DMS79 treated with DMSO at 0.1 percent for 48 hours (cell line): ENCODE results near the gene ANKLE2.

Experiments used
- DNase-seq: peaks from one replicate; lab custom pipeline; 2025; lab: John Stamatoyannopoulos, UW

ANKLE2 gene

DNA sequence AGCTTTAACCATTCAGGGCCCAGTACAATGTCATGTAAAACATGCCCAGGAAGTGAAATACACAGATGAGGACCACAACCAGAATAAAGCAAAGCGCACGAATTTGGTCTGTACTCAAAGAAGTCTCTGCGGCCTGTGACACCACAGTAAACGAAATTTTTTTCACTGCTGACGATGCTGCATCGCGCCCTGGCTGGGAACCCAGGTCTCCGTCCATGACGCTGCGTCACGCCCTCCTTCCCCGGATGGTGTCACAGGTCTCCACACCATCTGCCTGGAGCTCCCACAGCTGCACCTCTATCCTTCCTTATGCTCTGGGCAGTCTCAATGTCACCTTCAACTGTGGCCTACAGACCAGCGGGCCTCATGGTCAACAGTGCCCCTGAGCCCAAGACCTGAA, 17.8 kb downstream of the ANKLE2 start:
- DNase-seq = no peak

- no peak for DNase-seq
These were observed 20.0 kb downstream of the ANKLE2 start for GRCh38 chr12:132741620-132742019.

DNA sequence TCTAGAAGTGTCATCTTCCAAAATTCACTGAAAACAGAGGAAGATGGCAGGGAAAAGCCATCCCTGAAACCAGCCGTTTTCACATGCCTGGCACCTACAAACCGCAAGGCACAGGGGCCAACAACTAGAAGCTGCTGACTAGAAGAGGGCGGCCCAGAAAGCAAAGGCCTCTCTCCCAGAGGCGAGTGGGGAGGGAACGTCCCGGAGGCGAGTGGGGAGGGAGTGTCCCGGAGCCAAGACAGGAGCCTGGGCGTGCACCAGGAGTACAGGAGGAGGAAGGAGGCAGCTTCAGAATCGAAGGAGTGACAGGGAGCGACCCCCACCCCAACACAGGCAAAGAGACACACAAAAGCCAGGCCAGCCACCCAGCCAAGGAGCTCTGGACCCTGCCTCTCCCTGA, 21.0 kb downstream of the ANKLE2 start:
- no peak for DNase-seq

DNA sequence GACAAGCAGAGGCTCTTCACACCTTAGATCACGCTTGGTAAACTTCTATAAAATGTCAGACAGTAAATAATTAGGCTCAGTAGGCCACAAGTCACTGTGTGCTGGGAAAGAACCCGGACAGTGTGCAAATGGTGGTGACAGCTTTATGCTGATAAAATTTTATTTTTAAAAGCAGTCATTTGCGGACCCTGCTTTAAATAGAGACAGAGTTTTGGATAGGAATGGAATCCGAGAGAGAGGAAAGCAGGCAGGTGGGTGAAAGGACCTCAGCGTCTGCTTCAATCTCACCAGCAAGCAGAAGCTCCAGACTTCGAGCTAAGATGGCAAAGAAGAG, 21.4 kb downstream of the ANKLE2 start:
- DNase-seq = no peak

DNA sequence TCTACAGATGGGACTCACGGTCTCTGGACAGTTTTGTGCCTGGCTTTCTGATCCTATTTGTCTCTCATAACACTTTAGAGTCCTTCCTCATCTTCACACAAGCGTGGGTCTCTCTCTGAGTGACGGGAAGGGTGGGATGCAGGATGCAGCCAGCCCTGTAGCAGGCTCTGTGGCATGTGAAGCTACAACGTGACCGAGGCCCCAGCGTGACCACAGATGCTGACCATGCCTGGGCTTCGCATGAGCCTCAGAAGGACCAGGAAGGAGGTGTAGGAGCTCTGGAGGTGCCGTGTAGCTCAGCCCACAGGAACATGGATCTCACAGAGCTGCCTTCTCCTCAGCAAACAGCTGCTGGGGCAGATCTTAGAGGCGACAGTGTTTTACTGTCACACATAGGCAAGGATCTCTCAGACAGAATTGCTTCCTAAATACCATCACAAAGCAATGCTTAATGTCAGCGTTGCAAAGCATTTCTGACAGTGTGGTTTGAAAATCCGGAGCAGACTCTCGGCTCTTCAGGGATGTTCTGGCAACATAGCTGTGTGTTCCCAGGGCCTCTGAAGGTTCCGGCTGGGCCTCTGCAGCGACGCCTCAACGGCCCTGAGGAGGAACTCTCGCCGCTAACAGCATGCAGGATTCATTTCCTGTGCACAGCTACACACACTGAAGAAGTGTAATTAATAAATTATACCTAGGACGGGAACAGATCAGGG, 21.9 kb downstream of the ANKLE2 start:
- DNase-seq = no peak

DNA sequence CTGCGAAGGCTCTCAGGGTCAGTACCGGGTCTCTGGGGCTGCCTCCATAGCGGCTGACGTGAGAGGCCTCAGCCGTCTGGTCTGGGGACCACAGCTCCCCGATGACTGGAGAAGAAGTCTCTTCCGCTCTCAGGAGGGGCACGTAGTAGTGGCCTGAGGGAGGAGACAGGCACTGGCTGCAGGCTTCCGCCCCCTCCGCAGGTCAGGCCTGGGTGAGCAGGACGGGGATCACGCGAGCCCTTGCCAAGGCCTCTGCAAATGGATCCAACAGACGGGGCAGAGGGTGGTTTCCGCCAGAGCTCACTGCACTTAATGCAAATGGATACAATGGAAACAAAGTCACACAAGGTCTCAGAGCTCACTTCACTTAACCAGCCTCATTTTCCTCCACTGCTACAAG, 24.7 kb downstream of the ANKLE2 start:
- DNase-seq = no peak

DNA sequence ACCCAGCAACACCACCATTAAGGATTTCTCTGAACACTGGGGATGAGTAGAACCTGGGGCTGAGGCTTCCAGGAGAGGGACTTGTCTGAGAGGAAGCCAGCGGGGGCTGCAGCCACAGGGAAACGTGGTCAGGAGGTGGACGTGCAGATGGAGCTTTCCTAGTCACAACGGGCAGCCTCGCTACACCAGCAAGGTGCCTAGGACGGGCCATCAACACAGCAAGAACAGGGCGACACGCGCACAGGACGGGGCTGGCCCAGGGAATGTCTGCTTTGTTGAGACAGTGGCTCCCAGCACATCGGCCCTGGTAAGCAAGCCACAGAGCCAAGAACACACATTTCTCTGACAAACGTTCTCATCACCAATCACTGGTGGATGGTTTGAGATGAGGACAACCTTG, 25.3 kb downstream of the ANKLE2 start:
- no peak for DNase-seq

DNA sequence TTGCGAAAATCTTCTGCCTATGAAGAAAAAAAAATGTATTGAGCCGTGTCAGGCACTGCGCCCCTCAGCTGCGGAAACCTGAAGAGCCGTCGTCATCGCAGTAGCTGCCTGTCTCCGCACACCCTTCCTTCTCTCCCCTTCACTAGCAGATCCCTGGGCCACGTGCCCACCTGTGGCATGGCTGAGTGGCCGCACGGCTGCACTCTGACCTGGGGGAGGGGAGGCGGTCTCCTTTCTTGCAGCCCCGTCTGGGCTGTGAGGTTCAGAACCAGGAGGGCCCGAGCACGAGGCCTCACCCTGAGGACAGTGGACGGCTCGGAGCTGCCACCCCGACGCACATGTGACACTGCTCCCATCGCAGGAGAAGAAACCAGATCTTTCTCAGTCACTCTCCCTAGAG, 26.1 kb downstream of the ANKLE2 start:
- no peak for DNase-seq

- DNase-seq = no peak
These were observed 27.4 kb downstream of the ANKLE2 start for GRCh38 chr12:132734206-132734605.

GRCh38 chr12:132731574-132731973, 30.1 kb downstream of the ANKLE2 start:
- no peak for DNase-seq

GRCh38 chr12:132730353-132730752, 31.3 kb downstream of the ANKLE2 start:
- no peak for DNase-seq

DNA sequence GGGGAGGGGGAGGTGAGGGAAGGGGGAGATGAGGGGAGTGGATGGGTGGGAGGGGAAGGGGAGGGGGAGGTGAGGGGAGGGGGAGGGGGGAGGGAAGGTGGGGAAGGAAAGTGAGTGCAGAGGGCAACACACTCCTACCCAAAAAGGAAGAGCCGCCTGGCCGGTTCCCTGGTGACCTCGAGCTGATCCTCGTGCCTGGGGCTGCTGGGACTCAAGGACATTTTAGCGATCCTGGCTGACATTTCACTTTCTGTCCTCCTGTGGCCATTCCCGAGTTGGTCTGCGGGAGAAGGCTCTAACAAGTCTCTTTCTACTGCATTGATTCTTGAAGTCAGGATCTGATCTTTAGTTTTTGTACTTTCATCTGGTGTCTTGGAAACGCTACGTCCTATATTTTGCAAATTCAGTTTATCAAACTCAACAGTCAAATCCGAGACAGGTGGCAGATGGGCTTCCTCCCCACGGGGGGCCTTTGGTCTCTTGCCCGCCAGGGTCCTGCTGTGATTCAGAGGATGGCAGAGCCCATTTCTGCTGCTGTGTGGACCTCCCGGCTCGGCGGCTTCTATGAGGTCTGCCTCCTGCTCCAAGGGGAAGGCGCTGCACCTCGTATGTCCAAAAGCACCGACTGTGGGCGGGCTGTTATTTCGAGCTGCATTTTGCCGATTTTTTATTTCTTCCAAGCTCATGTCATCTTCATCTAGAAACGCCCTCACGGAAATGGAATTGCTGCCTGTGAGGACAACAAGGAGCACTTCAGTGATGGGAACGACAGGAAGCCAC, 31.9 kb downstream of the ANKLE2 start:
- no peak for DNase-seq

DNA sequence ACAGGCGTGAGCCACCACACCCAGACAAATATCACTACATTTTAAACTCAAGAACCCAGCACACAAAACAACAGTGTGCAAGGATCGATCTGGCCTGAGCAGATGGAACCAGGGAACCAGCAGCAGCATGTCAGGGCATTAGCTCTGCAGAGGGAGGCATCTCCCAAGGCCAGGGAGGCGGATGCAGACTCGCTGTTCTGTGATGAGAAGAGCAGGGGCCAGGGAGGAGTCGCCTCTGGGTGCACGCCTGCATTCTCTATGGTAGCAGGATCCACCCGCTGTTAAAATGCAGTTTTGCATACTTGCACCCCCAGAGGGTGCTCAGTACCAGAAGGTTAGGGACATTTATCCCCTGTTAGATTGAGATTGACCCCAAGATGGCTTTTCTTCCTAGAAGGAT, 33.1 kb downstream of the ANKLE2 start:
- DNase-seq = no peak

- no peak for DNase-seq
These were observed 34.4 kb downstream of the ANKLE2 start for GRCh38 chr12:132727091-132727794.

GRCh38 chr12:132726386-132726785, 35.2 kb downstream of the ANKLE2 start:
- DNase-seq = no peak

GRCh38 chr12:132724506-132725241, 37.0 kb downstream of the ANKLE2 start:
- DNase-seq = no peak

DNA sequence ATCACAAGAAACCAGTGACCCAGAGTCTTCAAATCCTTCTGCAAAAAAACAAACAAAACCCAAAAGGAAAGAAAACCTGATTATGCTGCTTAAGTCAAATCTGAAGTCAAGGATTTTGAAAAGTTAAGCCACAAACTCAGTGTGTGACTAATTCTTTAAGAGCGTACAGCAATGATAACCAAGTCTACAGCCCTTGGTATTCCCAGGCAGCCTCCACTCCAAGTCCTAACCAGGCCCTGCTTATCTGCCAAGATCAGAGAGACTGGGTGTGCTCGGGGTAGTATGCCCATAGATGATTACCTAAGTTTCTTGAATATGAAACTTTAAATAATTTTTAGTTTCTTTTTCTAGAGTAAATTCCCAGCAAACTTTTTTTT, 37.9 kb downstream of the ANKLE2 start:
- no peak for DNase-seq

DNA sequence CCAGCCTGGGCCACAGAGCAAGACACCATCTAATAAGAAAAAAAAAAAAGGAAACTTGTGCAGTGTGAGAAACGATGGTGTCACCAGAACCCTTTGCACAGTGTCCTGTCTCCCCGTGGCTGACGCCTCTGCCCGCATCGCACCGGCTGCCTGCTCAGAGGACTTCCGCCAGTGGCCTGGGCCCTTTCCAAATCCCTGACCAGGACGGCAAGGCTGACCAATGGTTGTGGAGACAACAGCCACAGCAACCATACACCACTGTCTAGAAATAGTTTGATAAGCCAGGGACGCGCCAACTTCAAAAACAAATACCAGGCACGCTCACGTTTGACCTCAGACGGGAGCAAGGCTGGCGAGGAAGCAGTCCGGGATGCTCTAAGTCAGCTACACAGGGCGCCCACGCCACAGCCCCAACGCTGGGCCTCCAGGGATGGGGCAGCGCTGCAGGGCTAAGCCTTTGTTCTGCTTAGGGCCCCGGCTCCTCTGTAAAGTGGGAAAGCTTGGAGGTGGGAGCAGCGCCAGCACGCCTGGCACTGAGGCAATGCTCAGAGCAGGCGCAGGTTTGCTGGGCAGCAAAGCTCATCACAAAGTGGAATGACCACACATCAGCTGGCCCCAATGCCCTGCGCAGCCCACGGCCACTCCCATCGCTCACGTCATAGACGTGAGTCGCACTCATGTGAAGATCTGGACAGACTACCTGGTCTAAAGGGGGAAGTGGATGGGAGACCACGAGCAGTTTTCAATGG, 38.4 kb downstream of the ANKLE2 start:
- no peak for DNase-seq

DNA sequence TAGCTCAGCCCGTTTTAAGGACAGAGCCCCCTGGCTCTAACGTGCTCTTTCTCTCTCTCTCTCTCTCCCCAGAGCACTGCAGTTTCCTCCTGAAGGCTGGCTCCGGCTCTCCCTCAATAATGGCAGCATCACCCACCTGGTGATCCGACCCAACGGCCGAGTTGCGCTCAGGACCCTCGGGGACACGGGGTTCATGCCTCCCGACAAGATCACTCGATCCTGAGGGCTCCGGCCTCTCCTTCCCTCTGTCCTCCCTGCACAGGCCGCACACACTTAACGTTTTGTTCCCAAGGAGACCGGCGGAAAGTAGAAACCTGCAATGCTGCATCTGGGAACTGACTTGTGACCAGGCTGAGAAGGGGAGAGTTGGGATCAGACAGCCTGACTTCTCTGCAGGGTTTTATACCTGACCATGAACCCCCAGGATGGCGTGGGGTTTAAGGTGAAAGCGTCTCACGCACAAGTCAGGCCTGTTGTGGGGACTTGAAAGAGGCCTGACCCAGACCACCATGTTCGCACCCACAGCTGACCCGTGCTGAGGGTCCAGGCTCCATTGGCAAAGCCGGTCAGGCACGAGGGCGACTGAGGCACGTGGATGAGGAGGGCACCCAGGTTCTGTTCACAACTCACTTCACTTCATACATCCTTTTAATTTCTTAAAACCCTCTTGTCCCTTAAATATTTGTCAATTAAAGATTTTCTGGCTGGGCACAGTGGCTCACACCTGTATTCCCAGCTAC, 40.9 kb downstream of the ANKLE2 start:
- no peak for DNase-seq

DNA sequence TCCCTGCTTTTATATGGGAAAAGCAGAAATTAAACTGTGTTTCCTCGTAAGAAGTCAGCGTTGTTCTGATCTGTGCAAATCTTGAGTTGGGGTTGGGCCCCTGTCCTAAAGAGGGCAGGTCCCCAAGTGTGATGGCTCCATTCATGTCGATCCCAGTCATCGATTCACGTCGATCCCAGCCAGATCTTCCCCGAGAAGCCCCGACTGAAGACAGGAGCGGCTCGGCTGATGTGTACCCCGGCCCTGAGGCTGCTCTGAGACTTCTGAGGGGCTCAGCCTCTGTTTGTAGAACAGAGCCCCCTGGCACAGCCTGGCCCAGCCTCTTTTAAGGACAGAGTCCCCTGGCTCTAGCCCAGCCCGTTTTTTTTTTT, 41.7 kb downstream of the ANKLE2 start:
- DNase-seq = no peak
